HCT116 (cell line): ENCODE results near the gene SLC13A3. TPM values are rescaled to one million over a fixed set of nuclear protein-coding genes. Genes with fewer than 3 reads are reported as not detected.

Source experiments
- ATAC-seq: fragments of 200-7000 bp; cut with Tn5 transposase; 2 replicates; pipeline ENCODE4 v1.9.1; 2020; ENCODE audit warnings: mild to moderate bottlenecking, moderate library complexity
- BruUV-seq: library from RNA; stranded (reverse); fragments of 400-500 nt; replicated peaks from 2 replicates; lab custom pipeline; 2021; lab: Mats Ljungman, UMichigan
- CTCF ChIA-PET: fragments of 300-600 bp; sonication (Branson Sonifier 250); formaldehyde crosslinking; loops from one replicate; lab custom pipeline; 2021; ENCODE audit warnings: antibody characterized with exemption; lab: Charles Lee
- POLR2A ChIA-PET: fragments of 300-600, 350-600 bp; sonication (Branson Sonifier 250); formaldehyde crosslinking; loops from one replicate; lab custom pipeline; 2021; ENCODE audit warnings: antibody characterized with exemption; lab: Charles Lee
- RAD21 ChIA-PET, 2 experiments: fragments of 300-600 bp; sonication (Branson Sonifier 250); formaldehyde crosslinking; loops; one replicate each; lab custom pipeline; 2023; ENCODE audit warnings: low total read pairs in 2 of 2; ENCODE audit not compliant: uncharacterized antibody in 2 of 2, unreplicated experiment in 2 of 2, low non-redundant PET in 1 of 2; lab: Charles Lee
- DNase-seq: peaks from one replicate; pipeline ENCODE4 v3.0.0-alpha.2; 2010; ENCODE audit warnings: low read depth, low spot score
- H2AFZ ChIP-seq: fragments of 200-600 bp; shearing (Covaris generic), sonication (generic); 2 replicates; pipeline ENCODE4 v1.6.1; 2017; ENCODE audit warnings: low read depth, mixed run types, mixed read lengths, antibody characterized with exemption, low read length; ENCODE audit not compliant: poor library complexity, severe bottlenecking
- H3K27ac ChIP-seq: 2 replicates; pipeline ENCODE4 v1.5.1; 2012; ENCODE audit warnings: low read depth, low read length
- H3K27me3 ChIP-seq: fragments of 200-600 bp; sonication (generic); 2 replicates; pipeline ENCODE4 v1.6.1; 2016; ENCODE audit warnings: mixed run types, low read length, mixed read lengths; ENCODE audit not compliant: insufficient read depth
- H3K36me3 ChIP-seq, 2 experiments: fragments of 200-500 bp in 1 of 2; fragments of 200-600 bp in 1 of 2; sonication (Bioruptor generic) in 1 of 2; sonication (generic) in 1 of 2; 2 replicates each; pipeline versions ENCODE4 v1.5.1 to v1.6.1; 2014 to 2016; ENCODE audit warnings: low read length in 2 of 2, inconsistent platforms in 1 of 2, mixed read lengths in 1 of 2, mixed run types in 1 of 2; ENCODE audit not compliant: insufficient read depth in 2 of 2, control insufficient read depth in 1 of 2
- H3K4me1 ChIP-seq, 2 experiments: fragments of 200-600 bp in 1 of 2; sonication (generic) in 1 of 2; 2 replicates each; pipeline versions ENCODE4 v1.5.1 to v1.6.1; 2012 to 2017; ENCODE audit warnings: low read length in 2 of 2, inconsistent platforms in 1 of 2, mild to moderate bottlenecking in 1 of 2, mixed read lengths in 1 of 2, mixed run types in 1 of 2, moderate library complexity in 1 of 2; ENCODE audit not compliant: insufficient read depth in 2 of 2, control insufficient read depth in 1 of 2
- H3K4me2 ChIP-seq: fragments of 200-600 bp; sonication (generic); 2 replicates; pipeline ENCODE4 v1.6.1; 2017; ENCODE audit warnings: mixed run types, low read length, mixed read lengths
- H3K4me3 ChIP-seq, 2 experiments: fragments of 200-600 bp in 1 of 2; sonication (generic) in 1 of 2; replicated peaks in 1 of 2; 2 replicates each; pipeline ENCODE4 v1.5.1; 2011 to 2016; ENCODE audit warnings: low read length in 2 of 2, control low read depth in 1 of 2, low read depth in 1 of 2, mild to moderate bottlenecking in 1 of 2, mixed read lengths in 1 of 2, mixed run types in 1 of 2
- H3K79me2 ChIP-seq: fragments of 200-600 bp; sonication (generic); 2 replicates; pipeline ENCODE4 v1.6.1; 2017; ENCODE audit warnings: mild to moderate bottlenecking, mixed run types, low read length, moderate library complexity, mixed read lengths; ENCODE audit not compliant: insufficient read depth
- H3K9ac ChIP-seq: fragments of 200-600 bp; sonication (generic); 2 replicates; pipeline ENCODE4 v1.6.1; 2016; ENCODE audit warnings: low read length, mixed read lengths
- H3K9me2 ChIP-seq: fragments of 200-600 bp; sonication (generic), shearing (Covaris generic); 2 replicates; pipeline ENCODE4 v1.6.1; 2017; ENCODE audit warnings: mixed run types, mild to moderate bottlenecking, moderate library complexity; ENCODE audit not compliant: insufficient read depth
- H3K9me3 ChIP-seq, 2 experiments: fragments of 200-500 bp in 1 of 2; fragments of 200-600 bp in 1 of 2; sonication (Bioruptor generic) in 1 of 2; sonication (generic) in 1 of 2; 2 replicates each; pipeline ENCODE4 v1.6.1; 2014 to 2017; ENCODE audit warnings: low read length in 2 of 2, mixed read lengths in 2 of 2, inconsistent platforms in 1 of 2, low read depth in 1 of 2, mild to moderate bottlenecking in 1 of 2, mixed run types in 1 of 2, moderate library complexity in 1 of 2; ENCODE audit not compliant: control insufficient read depth in 1 of 2, insufficient read depth in 1 of 2
- H4K20me1 ChIP-seq: fragments of 200-600 bp; sonication (generic), shearing (Covaris generic); 2 replicates; pipeline ENCODE4 v1.6.1; 2017; ENCODE audit warnings: mixed run types, mild to moderate bottlenecking, moderate library complexity; ENCODE audit not compliant: insufficient read depth
- ATF3 ChIP-seq: IDR thresholded peaks from 2 replicates; pipeline ENCODE4 v1.6.1; 2012
- CEBPB ChIP-seq: IDR thresholded peaks from 2 replicates; pipeline ENCODE4 v1.6.1; 2012; ENCODE audit warnings: low read depth
- EZH2 ChIP-seq: fragments of 200-600 bp; sonication (generic); IDR thresholded peaks from 2 replicates; pipeline ENCODE4 v1.6.1; 2017; ENCODE audit warnings: antibody characterized with exemption, mixed run types
- EZH2phosphoT487 ChIP-seq: fragments of 200-600 bp; IDR thresholded peaks from 2 replicates; pipeline ENCODE4 v1.6.1; 2018; ENCODE audit warnings: antibody characterized with exemption, borderline replicate concordance
- FOSL1 ChIP-seq: IDR thresholded peaks from 2 replicates; pipeline ENCODE4 v1.6.1; 2012; ENCODE audit warnings: low read depth
- JUND ChIP-seq: IDR thresholded peaks from 2 replicates; pipeline ENCODE4 v1.6.1; 2012
- MAX ChIP-seq: IDR thresholded peaks from 2 replicates; pipeline ENCODE4 v1.6.1; 2012
- POLR2A ChIP-seq: IDR thresholded peaks from 2 replicates; pipeline ENCODE4 v1.7.0; 2011; ENCODE audit warnings: borderline replicate concordance; ENCODE audit not compliant: insufficient read depth, insufficient read length; ENCODE audit errors: extremely low read depth
- POLR2AphosphoS5 ChIP-seq: IDR thresholded peaks from 2 replicates; pipeline ENCODE4 v1.6.1; 2011; ENCODE audit warnings: mild to moderate bottlenecking, low read depth, low read length, moderate library complexity
- REST ChIP-seq: IDR thresholded peaks from 2 replicates; pipeline ENCODE4 v1.6.1; 2012; ENCODE audit warnings: low read depth
- SRF ChIP-seq: IDR thresholded peaks from 2 replicates; pipeline ENCODE4 v1.6.1; 2012; ENCODE audit warnings: low read depth
- TCF7L2 ChIP-seq: IDR thresholded peaks from 2 replicates; pipeline ENCODE4 v1.7.0; 2011; ENCODE audit warnings: borderline replicate concordance, inconsistent platforms; ENCODE audit not compliant: insufficient read depth, insufficient read length; ENCODE audit errors: extremely low read depth
- YY1 ChIP-seq: IDR thresholded peaks from 2 replicates; pipeline ENCODE4 v1.6.1; 2011; ENCODE audit warnings: low read length, low read depth, moderate library complexity, mild to moderate bottlenecking; ENCODE audit not compliant: insufficient replicate concordance; ENCODE audit errors: extremely low read depth
- ZFX ChIP-seq: fragments of 450-650 bp; IDR thresholded peaks from 2 replicates; pipeline ENCODE4 v1.6.1; 2017
- ZNF274 ChIP-seq: fragments of 200-500 bp; sonication (Bioruptor generic); IDR thresholded peaks from 2 replicates; pipeline ENCODE4 v1.6.1; 2014; ENCODE audit warnings: mild to moderate bottlenecking, low read depth, low read length, inconsistent platforms
- intact Hi-C: fragments of 100-400 bp; cut with micrococcal nuclease; formaldehyde crosslinking; loops from 2 replicates; pipeline ENCODE4 v1.10.0; 2022
- total RNA-seq: library from RNA; stranded (reverse); gene quantifications from one replicate; pipeline ENCODE4 v1.2.1, GENCODE V29; 2021; ENCODE audit not compliant: unreplicated experiment
- TF ChIP-seq, protein P1 (sequence below): IDR thresholded peaks from 2 replicates; pipeline ENCODE4 v1.6.1; 2011; ENCODE audit warnings: mild to moderate bottlenecking, low read length, moderate library complexity; ENCODE audit not compliant: insufficient replicate concordance; ENCODE audit errors: extremely low read depth

SLC13A3 gene
- total RNA-seq, 1 experiment from 2014 or later: not detected

- Histone ChIP-seq H3K4me3 (no peak overlapping the region), H3K79me2 (no peaks in the 10 kb centered on the region), H3K36me3 (no peaks in the 10 kb centered on the region), H3K27ac (no peak overlapping the region), H3K4me1 (no peaks in the 10 kb centered on the region), H2AFZ (no peak overlapping the region), H3K9ac (no peak overlapping the region), H4K20me1 (no peaks in the 10 kb centered on the region), H3K9me2 (no peaks in the 10 kb centered on the region), H3K9me3 (no peaks in the 10 kb centered on the region), H3K27me3 (0 out of 2 replicates have a peak, but pooled peaks cover 9% of the 10 kb centered on the region), H3K4me2 (no peak overlapping the region)
- no TSS peak for BruUV-seq
- no peak for ATAC-seq
- intact Hi-C loops: no loop called here
- CTCF ChIA-PET: no interaction called here
- TF ChIP-seq EZH2phosphoT487 (no peak), SRF (no peak), MAX (no peak), ATF3 (no peak), YY1 (no peak), POLR2A (no peak), ZFX (no peak), CEBPB (no peak), POLR2AphosphoS5 (no peak), REST (no peak), ZNF274 (no peak), EZH2 (no peak), JUND (no peak), TCF7L2 (no peak), FOSL1 (no peak)
- TF ChIP-seq, protein P1, sequence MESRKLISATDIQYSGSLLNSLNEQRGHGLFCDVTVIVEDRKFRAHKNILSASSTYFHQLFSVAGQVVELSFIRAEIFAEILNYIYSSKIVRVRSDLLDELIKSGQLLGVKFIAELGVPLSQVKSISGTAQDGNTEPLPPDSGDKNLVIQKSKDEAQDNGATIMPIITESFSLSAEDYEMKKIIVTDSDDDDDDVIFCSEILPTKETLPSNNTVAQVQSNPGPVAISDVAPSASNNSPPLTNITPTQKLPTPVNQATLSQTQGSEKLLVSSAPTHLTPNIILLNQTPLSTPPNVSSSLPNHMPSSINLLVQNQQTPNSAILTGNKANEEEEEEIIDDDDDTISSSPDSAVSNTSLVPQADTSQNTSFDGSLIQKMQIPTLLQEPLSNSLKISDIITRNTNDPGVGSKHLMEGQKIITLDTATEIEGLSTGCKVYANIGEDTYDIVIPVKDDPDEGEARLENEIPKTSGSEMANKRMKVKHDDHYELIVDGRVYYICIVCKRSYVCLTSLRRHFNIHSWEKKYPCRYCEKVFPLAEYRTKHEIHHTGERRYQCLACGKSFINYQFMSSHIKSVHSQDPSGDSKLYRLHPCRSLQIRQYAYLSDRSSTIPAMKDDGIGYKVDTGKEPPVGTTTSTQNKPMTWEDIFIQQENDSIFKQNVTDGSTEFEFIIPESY: no peak
- POLR2A ChIA-PET: no interaction called here
- DNase-seq: no peak
- RAD21 ChIA-PET: no interaction called here
Measured at GRCh38 chr20:46575937-46576461, 75.3 kb downstream of the SLC13A3 start.
